ENCODE measurements around the gene SEMA3C.

SEMA3C gene

GRCh38 chr7:80843018-80843677 is 75.7 kb downstream of the SEMA3C start:
- TF ChIP-seq CTCF (IDR thresholded peaks at IDR 0.05) = no peak
- no peak overlapping the region for H3K4me3 ChIP-seq (ENCODE audit: low read depth, low read length)
- no peaks in the 10 kb centered on the region for H3K27me3 ChIP-seq (ENCODE audit: control insufficient read depth, insufficient read depth, low read length)
- H3K27ac ChIP-seq = no peak overlapping the region
- no peaks in the 10 kb centered on the region for H3K4me1 ChIP-seq
- no peak overlapping the region for H3K9ac ChIP-seq
- no peaks in the 10 kb centered on the region for H3K9me3 ChIP-seq (ENCODE audit: control insufficient read depth, low read length)
- H3K36me3 ChIP-seq (ENCODE audit: control insufficient read depth, insufficient read depth, low read length) = no peaks in the 10 kb centered on the region
- no peak overlapping the region for H3K4me2 ChIP-seq (ENCODE audit: low read length)
- H3K79me2 ChIP-seq = no peaks in the 10 kb centered on the region
- no peak overlapping the region for H2AFZ ChIP-seq

GRCh38 chr7:80842022-80842790 is 76.6 kb downstream of the SEMA3C start:
- no peak for TF ChIP-seq CTCF (IDR thresholded peaks at IDR 0.05)
- Histone ChIP-seq H3K4me2 (ENCODE audit: low read length) (no peak overlapping the region), H3K9ac (no peak overlapping the region), H3K36me3 (ENCODE audit: control insufficient read depth, insufficient read depth, low read length) (no peaks in the 10 kb centered on the region), H3K27me3 (ENCODE audit: control insufficient read depth, insufficient read depth, low read length) (no peaks in the 10 kb centered on the region), H3K9me3 (ENCODE audit: control insufficient read depth, low read length) (no peaks in the 10 kb centered on the region), H3K4me3 (ENCODE audit: low read depth, low read length) (no peak overlapping the region), H3K4me1 (no peaks in the 10 kb centered on the region), H3K27ac (no peak overlapping the region), H2AFZ (no peak overlapping the region), H3K79me2 (no peaks in the 10 kb centered on the region)

- Histone ChIP-seq H3K9me3 (ENCODE audit: control insufficient read depth, low read length) (no peaks in the 10 kb centered on the region), H3K4me2 (ENCODE audit: low read length) (no peak overlapping the region), H2AFZ (no peak overlapping the region), H3K27ac (no peak overlapping the region), H3K36me3 (ENCODE audit: control insufficient read depth, insufficient read depth, low read length) (no peaks in the 10 kb centered on the region), H3K4me3 (ENCODE audit: low read depth, low read length) (no peak overlapping the region), H3K27me3 (ENCODE audit: control insufficient read depth, insufficient read depth, low read length) (no peaks in the 10 kb centered on the region), H3K79me2 (no peaks in the 10 kb centered on the region), H3K9ac (no peak overlapping the region), H3K4me1 (no peaks in the 10 kb centered on the region)
- TF ChIP-seq CTCF (IDR thresholded peaks at IDR 0.05) = no peak
Observed at GRCh38 chr7:80841423-80841955, 77.4 kb downstream of the SEMA3C start.

- no peaks in the 10 kb centered on the region for H3K9me3 ChIP-seq (ENCODE audit: control insufficient read depth, low read length)
Observed at GRCh38 chr7:80840681-80841080, 78.2 kb downstream of the SEMA3C start.

More at GRCh38 chr7:80840681-80841080, 78.2 kb downstream of the SEMA3C start:
- Histone ChIP-seq H3K4me2 (ENCODE audit: low read length) (no peak overlapping the region), H3K9ac (no peak overlapping the region), H3K27ac (no peak overlapping the region), H3K4me1 (no peaks in the 10 kb centered on the region), H3K36me3 (ENCODE audit: control insufficient read depth, insufficient read depth, low read length) (no peaks in the 10 kb centered on the region), H2AFZ (no peak overlapping the region), H3K79me2 (no peaks in the 10 kb centered on the region), H3K27me3 (ENCODE audit: control insufficient read depth, insufficient read depth, low read length) (no peaks in the 10 kb centered on the region), H3K4me3 (ENCODE audit: low read depth, low read length) (no peak overlapping the region)
- TF ChIP-seq CTCF (IDR thresholded peaks at IDR 0.05) = no peak

Measured in parathyroid adenoma (tissue), 2 donors.